GM20431 (cell line): ENCODE measurements around the gene ROR2.

ENCODE experiments used
- in situ Hi-C: fragments of 300-500 bp; cut with MseI, MboI; formaldehyde crosslinking; loops from one replicate; pipeline ENCODE4 v1.15.0; 2020; ENCODE audit warnings: low sequenced_read_pairs; ENCODE audit not compliant: unreplicated experiment

ROR2 gene

DNA sequence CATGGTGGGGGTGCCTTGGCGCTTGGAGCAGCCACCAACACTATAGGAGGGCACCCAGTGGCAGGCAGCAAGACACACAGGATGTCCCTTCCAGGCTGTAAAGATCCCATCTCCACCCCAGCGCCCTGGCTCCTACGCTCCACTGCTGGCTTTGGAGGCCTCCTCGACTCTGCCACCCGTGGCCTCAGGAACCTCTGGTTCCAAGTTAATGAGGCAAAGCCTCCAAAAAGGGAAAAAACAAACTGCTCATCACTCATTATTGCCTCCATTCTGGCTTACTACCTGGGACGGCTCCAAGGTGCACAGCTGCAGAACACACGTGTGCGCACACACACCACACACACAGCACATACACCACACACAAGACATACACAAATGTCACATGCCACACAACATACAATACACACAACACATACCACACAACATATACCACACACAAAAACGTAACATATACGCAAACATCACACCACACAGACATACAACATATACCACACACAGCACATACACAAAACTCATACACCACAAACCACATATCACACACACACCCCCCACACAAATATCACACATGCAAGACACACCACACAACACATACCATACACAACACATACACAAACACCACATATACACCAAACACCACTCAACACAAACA, 45.3 kb downstream of the ROR2 start:
- in situ Hi-C loops = no loop called here

- in situ Hi-C loops = no loop called here
Observed at GRCh38 chr9:91903126-91903911, 46.7 kb downstream of the ROR2 start.

- in situ Hi-C loops = no loop called here
Observed at GRCh38 chr9:91902475-91903125, 47.4 kb downstream of the ROR2 start.

DNA sequence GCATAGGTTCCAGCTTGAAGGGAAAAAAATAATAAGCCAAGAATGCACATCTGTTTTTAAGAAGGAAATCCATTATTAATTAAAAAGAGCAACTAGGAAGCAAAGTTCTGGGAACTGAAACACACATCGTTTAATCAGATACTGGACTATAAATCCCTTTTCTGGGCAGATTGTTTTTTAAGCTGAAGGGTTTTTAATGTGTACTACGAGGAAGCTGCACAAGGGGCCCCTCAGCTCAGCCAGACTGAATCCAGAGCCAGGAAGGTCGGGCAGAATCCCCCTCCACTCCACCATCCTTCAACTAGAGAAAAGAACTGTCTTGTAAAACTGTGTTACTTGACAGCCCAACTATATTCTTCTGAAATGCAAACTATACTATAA, 49.2 kb downstream of the ROR2 start:
- in situ Hi-C loops = no loop called here

DNA sequence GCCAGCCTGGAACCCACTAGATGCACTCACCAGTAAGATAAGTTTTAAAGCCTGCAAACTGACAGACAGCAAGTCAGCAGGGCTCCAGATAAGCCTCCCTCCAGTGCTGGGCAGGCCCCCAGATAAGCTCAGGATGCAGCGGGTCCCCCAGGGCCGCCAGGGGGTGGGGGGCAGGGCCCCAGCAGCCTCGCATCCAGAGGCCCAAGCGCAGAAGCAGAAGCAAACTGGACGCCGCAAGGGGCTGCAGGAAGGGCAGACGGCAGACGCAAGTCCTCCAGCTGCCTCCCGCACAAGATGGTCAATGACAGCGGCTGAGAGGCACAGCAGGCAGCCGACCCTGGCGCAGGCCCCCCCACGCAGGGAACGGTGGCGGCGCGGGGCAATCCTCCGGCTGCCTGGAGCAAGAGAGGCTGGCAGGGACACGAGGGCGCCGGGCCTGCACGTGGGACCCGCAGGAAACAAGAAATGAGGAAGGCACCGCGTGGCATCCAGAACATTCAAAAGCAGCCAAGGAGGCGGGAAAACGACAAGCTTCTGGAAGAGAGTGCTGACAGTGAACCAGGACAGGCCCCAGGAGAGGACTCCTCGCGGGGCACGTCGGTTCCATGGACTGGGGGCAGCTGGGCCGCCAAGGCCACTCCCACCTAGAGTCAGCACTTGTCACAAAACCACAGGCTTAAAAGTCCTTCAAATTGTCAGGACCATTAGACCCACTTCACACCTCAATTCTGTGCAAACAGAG, 49.8 kb downstream of the ROR2 start:
- in situ Hi-C loops = no loop called here

GRCh38 chr9:91899594-91899993, 50.4 kb downstream of the ROR2 start:
- in situ Hi-C loops = no loop called here

- in situ Hi-C loops = no loop called here
Observed at GRCh38 chr9:91899219-91899563, 50.8 kb downstream of the ROR2 start.

DNA sequence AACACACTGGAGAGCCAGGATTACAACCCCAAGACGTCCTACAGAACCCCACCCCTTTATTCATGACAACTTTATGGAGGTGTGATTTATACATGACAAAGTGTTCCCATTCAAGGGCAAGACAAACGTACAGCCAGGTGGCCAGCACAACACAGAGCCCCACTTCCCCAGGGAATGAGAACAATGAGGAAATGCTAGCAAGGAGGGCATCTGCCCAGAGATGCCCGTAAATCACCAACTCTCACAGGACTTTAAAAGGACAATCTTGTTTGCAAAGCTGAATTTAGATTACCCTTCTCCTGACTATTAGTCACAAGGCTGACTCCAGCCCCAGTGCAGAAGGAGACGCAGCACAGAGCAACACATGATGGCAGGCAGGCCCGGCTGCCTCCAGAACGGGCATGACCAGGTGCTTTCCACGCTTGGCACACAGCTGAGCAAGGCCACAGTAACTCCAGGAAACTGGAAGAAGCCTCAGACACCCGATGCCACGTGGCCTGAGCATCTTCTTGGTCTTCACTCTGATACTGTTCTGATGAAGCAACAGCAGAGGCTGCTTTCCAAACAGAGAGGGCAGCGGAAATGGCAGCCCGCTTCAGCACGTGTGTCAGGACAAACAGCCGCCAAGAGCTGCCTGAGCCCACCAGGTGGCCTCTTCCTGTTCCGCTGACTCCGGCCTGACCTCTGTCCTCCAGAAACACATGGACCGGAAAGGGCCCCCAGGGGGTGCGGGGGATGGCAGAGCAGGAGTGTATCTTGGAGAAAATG, 51.4 kb downstream of the ROR2 start:
- in situ Hi-C loops = no loop called here

DNA sequence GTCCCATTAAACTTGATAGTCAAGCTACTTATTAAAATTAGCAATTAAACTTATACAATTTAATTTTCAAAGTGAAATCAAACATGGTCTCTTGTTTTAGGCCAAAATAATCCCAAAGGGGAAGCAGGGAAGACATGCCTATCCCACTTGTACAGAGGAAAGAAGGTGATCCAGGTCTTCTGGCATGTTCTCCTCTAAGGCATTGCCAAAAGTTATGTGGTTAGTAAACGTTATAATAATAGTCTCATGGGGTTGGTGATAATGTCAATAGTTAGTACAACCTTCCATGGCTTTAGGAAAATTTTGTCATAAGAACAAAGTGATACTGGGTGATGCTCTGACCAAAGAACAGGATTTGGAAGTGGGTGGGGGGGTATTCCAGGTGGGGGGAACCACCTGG, 52.8 kb downstream of the ROR2 start:
- in situ Hi-C loops = no loop called here

DNA sequence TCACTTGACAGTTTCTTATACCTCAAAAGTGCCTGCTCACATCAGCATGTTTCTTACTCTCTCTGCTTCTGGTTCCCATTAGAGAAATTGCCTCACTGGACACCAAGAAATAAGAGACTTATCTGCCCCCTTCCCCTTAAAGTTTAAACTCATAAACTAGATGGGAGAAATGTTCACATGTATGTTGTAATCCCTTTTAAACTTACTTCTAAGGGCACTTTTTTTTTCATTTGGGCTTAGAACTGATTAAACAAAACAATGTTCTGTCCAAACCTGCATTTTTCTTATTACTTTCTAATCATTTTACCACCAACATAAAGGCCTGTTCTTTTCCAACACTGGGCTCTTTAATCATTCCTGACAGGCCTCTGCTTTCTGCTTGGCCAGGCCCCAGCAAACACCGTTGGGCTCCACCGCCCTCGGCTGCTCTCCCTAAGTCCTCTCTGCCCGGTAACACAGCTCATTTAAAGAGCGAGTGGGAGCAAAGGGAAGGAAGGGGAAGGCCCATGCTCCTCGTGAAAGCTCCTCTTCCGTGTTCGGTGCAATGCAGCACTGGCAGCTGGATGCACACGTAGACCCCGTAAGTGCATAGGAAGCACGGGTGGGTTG, 53.4 kb downstream of the ROR2 start:
- in situ Hi-C loops = no loop called here

GRCh38 chr9:91896097-91896496, 53.9 kb downstream of the ROR2 start:
- in situ Hi-C loops = no loop called here

- in situ Hi-C loops = no loop called here
Observed at GRCh38 chr9:91894536-91894935, 55.5 kb downstream of the ROR2 start.

DNA sequence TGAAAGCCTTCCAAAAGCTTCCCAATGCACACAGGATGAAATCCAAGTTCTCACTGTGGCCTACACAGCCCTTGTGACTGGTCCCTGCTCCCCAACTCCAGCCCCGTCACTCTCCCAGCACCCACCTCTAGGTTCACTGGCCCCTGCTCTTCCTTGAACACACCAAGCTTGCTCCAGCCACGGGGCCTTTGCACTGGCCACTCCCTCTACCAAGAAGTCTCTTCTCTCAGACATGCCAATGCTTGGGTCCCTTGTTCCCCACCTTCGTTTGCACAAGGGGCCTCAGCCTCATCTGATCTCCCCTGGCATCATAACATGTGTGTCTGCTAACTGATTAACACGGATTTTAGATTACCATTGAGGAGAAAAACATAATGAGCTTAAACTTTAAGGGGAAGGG, 56.0 kb downstream of the ROR2 start:
- in situ Hi-C loops = no loop called here

DNA sequence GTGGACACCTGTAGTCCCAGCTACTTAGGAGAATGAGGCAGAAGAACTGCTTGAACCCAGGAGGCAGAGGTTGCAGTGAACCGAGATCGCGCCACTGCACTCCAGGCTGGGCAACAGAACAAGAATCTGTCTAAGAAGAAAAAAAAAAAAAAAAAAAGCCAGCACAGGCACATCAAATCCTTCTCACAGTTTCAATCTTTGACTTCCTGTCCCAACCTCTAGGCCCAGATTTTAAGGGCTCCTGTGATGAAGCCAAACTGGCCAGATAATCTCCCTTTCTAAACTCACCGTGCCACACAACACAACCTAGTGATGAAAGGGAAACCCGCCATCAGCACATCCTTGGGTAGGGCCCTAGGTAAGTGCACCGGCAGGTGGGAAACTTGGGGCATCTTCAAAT, 58.1 kb downstream of the ROR2 start:
- in situ Hi-C loops = no loop called here

GRCh38 chr9:91890662-91891061, 59.4 kb downstream of the ROR2 start:
- in situ Hi-C loops = no loop called here

DNA sequence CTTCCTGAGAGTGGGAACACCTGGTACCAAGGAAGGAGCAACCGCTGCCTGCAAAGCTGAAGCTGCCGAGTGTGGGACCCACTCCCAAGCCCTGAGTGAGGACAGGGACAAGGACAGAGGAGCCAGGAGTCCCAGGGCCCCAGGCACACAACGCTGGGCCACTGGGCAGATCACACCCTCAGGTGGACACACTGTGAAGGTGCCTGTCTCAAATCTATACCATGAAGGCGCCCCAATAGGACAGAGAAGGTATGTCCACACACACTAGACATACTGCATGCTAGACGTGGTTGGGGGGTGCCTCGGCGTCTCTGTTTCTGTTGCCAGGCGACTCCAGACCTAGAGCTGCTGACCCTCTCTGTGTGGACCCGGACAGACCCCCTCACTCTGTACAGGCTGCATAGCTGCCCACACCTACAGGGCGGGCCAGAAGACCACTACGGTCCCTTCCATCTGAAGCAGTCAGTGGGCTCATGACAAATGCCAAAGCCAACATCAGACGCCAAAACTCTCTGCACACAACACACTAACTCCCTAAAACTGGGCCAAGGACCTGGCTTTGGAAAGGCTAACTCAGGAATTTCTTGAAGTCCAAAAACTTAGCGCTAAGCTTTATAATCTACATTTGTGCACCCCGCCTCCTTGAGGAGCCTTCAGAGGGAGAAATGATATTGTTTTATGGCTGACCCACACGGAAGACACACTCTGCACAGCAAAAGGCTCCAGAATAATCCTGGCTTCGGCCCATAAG, 60.7 kb downstream of the ROR2 start:
- in situ Hi-C loops = no loop called here

- in situ Hi-C loops = no loop called here
Observed at GRCh38 chr9:91886414-91887076, 63.5 kb downstream of the ROR2 start.

GRCh38 chr9:91885746-91886413, 64.1 kb downstream of the ROR2 start:
- in situ Hi-C loops = no loop called here
